Measurements from ENCODE around the gene TOPAZ1. TPM values are rescaled to one million over a fixed set of nuclear protein-coding genes. Genes with fewer than 3 reads are reported as not detected.

Gene TOPAZ1
- under 1 TPM in 1 of 4 donors, not detected in 3; 0.28 TPM for total RNA-seq

- H3K9me3 ChIP-seq = no peaks in the 10 kb centered on the region
- H3K27ac ChIP-seq = no peak within 1 kb of the TSS
Measured at GRCh38 chr3:44241706-44242105, at the start of gene TOPAZ1. TOPAZ1 (plus strand) TSS chr3:44241886; CDS start chr3:44242054, 168 bp downstream.

DNA sequence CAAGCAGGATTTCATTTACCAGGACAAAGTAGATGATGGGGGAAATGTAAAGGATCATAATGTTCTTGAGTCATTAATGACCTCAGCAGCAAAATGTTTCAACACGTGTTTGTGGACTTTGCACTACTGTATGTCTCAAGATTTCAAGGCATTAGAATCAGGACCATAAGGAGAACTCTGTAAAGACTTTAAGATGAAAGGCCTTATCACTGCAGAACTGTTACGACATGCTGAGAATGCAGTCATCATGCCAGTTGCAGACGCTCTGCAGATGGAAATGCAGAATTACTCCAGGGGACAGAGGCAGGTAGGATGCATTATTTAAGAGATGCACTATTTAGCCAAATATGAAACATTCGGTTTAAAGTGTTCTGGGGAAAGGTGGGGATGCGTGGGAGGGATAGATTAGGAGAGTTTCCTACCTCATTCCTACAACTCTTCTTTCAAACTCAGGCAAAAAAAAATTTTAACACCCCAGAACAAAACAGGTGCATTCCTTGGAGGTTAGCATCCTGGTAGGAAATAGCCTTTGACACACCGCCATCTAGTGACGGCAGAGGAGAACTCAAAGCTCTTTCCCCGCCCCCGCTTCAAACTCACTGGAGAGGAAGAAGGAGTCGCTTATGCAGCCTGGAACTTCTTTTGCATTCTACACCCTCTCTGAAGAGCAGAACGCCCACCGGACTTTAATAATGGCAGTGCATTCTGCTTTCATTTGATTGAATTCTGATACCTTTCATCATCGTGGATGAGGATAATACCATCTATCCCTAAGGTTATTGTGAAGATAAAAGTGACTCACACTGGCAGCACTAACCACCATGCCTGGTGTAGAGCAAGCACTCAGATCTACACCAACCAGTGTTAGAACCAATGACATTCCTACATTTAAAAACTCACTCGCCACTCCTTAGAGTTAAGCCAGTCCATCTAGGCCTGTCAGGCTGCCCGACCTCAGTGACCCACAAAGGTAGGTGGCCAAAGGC is 43.1 kb upstream of the TOPAZ1 start:
- Histone ChIP-seq H3K27me3 (no peaks in the 10 kb centered on the region), H3K4me1 (no peaks in the 10 kb centered on the region), H3K9me3 (no peaks in the 10 kb centered on the region), H3K4me3 (no peak overlapping the region), H3K27ac (no peak overlapping the region), H3K36me3 (no peaks in the 10 kb centered on the region)
- no peak for TF ChIP-seq POLR2A (IDR thresholded peaks at IDR 0.05)
- TF ChIP-seq, protein P1, sequence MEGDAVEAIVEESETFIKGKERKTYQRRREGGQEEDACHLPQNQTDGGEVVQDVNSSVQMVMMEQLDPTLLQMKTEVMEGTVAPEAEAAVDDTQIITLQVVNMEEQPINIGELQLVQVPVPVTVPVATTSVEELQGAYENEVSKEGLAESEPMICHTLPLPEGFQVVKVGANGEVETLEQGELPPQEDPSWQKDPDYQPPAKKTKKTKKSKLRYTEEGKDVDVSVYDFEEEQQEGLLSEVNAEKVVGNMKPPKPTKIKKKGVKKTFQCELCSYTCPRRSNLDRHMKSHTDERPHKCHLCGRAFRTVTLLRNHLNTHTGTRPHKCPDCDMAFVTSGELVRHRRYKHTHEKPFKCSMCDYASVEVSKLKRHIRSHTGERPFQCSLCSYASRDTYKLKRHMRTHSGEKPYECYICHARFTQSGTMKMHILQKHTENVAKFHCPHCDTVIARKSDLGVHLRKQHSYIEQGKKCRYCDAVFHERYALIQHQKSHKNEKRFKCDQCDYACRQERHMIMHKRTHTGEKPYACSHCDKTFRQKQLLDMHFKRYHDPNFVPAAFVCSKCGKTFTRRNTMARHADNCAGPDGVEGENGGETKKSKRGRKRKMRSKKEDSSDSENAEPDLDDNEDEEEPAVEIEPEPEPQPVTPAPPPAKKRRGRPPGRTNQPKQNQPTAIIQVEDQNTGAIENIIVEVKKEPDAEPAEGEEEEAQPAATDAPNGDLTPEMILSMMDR (IDR thresholded peaks at IDR 0.05) = peak; percentile 54 to 72 (median 62)
- peak; percentile 38 to 41 for DNase-seq
- intact Hi-C loops (cut with DNase I; ENCODE audit: low total_unique reads) = loop anchor here (10.0 kb wide), 1 partner anchor 654 kb away; no protein-coding TSS in a partner anchor

More at GRCh38 chr3:44241706-44242105, at the start of gene TOPAZ1:
- no peak for DNase-seq
- Histone ChIP-seq H3K27me3 (no peaks in the 10 kb centered on the region), H3K4me1 (no peaks in the 10 kb centered on the region), H3K4me3 (no peak within 1 kb of the TSS), H3K36me3 (no peaks in the 10 kb centered on the region)
- intact Hi-C loops (cut with DNase I; ENCODE audit: low total_unique reads) = no loop called here
- no peak for TF ChIP-seq POLR2A (IDR thresholded peaks at IDR 0.05)
- TF ChIP-seq, protein P1 (IDR thresholded peaks at IDR 0.05) = no peak

DNA sequence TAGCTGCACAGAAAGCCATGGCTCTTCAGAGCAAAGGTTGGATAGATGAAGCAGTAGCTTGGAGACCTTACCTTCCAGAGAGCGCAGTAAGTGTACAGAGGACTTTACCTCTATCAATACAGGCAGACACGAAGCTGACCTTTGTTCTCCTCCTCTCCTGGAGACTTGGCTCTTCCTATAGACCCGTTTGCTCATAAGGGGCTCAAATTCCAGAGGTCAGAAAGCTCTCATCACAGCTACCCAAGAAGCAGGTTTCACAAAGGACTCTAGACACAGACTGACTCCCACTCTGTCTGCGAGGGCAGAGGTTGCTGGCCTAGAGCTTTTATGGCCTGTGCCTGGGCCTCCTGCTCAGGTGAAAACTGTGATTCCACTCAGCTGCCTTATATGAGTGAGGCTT is 35.4 kb upstream of the TOPAZ1 start:
- TF ChIP-seq, protein P1 (IDR thresholded peaks at IDR 0.05) = no peak
- no peak for TF ChIP-seq POLR2A (IDR thresholded peaks at IDR 0.05)
- H3K4me3 ChIP-seq = no peak overlapping the region
- no peaks in the 10 kb centered on the region for H3K4me1 ChIP-seq
- H3K27me3 ChIP-seq = no peaks in the 10 kb centered on the region
- intact Hi-C loops (cut with DNase I; ENCODE audit: low total_unique reads) = no loop called here
- H3K9me3 ChIP-seq = no peaks in the 10 kb centered on the region
- no peak for DNase-seq
- no peak overlapping the region for H3K27ac ChIP-seq
- H3K36me3 ChIP-seq = no peaks in the 10 kb centered on the region

- DNase-seq = no peak
- Histone ChIP-seq H3K36me3 (no peaks in the 10 kb centered on the region), H3K9me3 (no peaks in the 10 kb centered on the region), H3K27me3 (no peaks in the 10 kb centered on the region), H3K4me3 (no peak overlapping the region), H3K27ac (no peak overlapping the region), H3K4me1 (no peaks in the 10 kb centered on the region)
- intact Hi-C loops (cut with DNase I; ENCODE audit: low total_unique reads) = no loop called here
- no peak for TF ChIP-seq POLR2A (IDR thresholded peaks at IDR 0.05)
- TF ChIP-seq, protein P1 (IDR thresholded peaks at IDR 0.05) = no peak
Measured at GRCh38 chr3:44206862-44207652, 34.6 kb upstream of the TOPAZ1 start.
